Osteocyte (in vitro differentiated cells): Measurements from ENCODE around the gene CTXN1. TPM values are rescaled to one million over a fixed set of nuclear protein-coding genes. Genes with fewer than 3 reads are reported as not detected.
A peak's percentile ranks its signal among the peaks of the same experiment; 100 is the strongest.

Experiments
- DNase-seq: peaks from one replicate; pipeline ENCODE4 v3.0.0; 2021; ENCODE audit warnings: mixed read lengths; ENCODE audit not compliant: unreplicated experiment; ENCODE audit errors: extremely low spot score
- H3K27ac Mint-ChIP-seq: one replicate; pipeline ENCODE4 v1.8.0; 2021; ENCODE audit warnings: mild to moderate bottlenecking, mixed read lengths; ENCODE audit not compliant: unreplicated experiment
- H3K27me3 Mint-ChIP-seq: one replicate; pipeline ENCODE4 v1.8.0; 2021; ENCODE audit warnings: mixed read lengths; ENCODE audit not compliant: unreplicated experiment
- H3K36me3 Mint-ChIP-seq: one replicate; pipeline ENCODE4 v1.8.0; 2021; ENCODE audit warnings: mixed read lengths; ENCODE audit not compliant: unreplicated experiment
- H3K4me1 Mint-ChIP-seq: one replicate; pipeline ENCODE4 v1.8.0; 2021; ENCODE audit warnings: mixed read lengths; ENCODE audit not compliant: unreplicated experiment
- H3K4me3 Mint-ChIP-seq: one replicate; pipeline ENCODE4 v1.8.0; 2021; ENCODE audit warnings: mild to moderate bottlenecking, moderate library complexity, mixed read lengths; ENCODE audit not compliant: unreplicated experiment
- H3K9me3 Mint-ChIP-seq: one replicate; pipeline ENCODE4 v1.8.0; 2021; ENCODE audit warnings: mixed read lengths; ENCODE audit not compliant: unreplicated experiment
- CTCF ChIP-seq: fragments of 200-600 bp; sonication (generic); IDR thresholded peaks from 2 replicates; pipeline ENCODE4 v1.5.0; 2021; ENCODE audit warnings: antibody characterized with exemption, mild to moderate bottlenecking, moderate library complexity
- total RNA-seq: library from RNA; stranded (reverse); gene quantifications from 2 replicates; pipeline ENCODE4 v1.2.1, GENCODE V29; 2021

The CTXN1 gene
- total RNA-seq, 1 donor from 2014 or later = 28.8 TPM

DNA sequence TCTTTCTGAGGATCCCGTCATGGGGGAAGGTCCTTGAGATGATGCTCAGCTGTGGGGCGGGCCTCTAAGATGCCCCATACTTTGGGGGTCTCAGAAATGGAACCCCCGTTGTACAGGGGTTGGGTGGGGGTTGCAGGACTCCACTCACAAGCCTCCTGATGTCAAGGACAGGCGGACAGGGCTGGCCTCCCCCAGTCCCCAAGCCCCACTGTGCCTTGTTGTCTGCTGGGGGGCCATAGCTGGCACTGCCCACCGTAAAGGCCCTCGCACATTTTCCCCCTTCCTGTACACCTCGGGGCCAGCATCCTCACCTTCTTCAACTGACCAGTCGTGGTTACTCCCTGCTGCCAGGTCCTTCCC, 3.1 kb downstream of the CTXN1 start:
- Mint-ChIP-seq H3K4me1 (peaks cover 33% of the 10 kb centered on the region), H3K4me3 (no peak overlapping the region), H3K27me3 (no peaks in the 10 kb centered on the region), H3K9me3 (no peaks in the 10 kb centered on the region), H3K36me3 (no peaks in the 10 kb centered on the region), H3K27ac (no peak overlapping the region)
- no peak for TF ChIP-seq CTCF
- no peak for DNase-seq

DNA sequence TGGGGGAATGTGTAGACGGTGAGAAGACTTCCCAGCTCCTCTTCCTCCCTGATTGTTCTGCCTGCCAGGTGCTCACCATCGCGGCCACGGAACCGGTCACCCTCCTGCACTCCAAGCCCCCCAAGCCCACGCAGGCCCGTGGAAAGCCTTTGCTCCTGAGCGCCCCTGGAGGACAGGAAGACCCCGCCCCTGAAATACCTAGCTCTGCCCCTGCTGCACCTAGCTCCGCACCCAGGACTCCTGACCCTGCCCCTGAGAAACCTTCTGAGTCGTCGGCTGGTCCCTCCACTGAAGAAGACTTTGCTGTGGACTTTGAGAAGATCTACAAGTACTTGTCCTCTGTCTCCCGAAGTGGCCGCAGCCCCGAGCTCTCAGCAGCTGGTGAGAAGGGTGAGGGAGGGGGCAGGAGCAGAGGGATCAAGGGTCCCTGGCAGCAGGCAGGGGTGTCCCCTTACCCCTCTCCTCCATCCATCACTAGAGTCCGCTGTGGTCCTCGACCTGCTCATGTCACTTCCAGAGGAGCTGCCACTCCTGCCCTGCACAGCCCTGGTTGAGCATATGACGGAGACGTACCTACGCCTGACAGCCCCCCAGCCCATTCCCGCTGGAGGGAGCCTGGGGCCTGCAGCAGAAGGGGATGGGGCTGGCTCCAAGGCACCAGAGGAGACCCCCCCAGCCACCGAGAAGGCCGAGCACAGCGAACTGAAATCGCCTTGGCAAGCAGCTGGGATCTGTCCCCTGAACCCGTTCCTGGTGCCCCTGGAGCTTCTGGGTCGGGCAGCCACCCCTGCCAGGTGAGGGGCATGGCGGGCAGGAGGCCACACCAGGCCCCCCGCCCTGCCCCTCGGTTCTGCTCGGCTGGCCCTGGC, 3.7 kb downstream of the CTXN1 start:
- no peaks in the 10 kb centered on the region for H3K36me3 Mint-ChIP-seq
- H3K27ac Mint-ChIP-seq = peak overlapping the region; percentile 10
- TF ChIP-seq CTCF = no peak
- no peaks in the 10 kb centered on the region for H3K27me3 Mint-ChIP-seq
- H3K4me3 Mint-ChIP-seq = no peak overlapping the region
- no peaks in the 10 kb centered on the region for H3K9me3 Mint-ChIP-seq
- DNase-seq = no peak
- peaks cover 33% of the 10 kb centered on the region for H3K4me1 Mint-ChIP-seq

GRCh38 chr19:7921302-7921966, 4.5 kb downstream of the CTXN1 start:
- Mint-ChIP-seq H3K4me1 (peaks cover 32% of the 10 kb centered on the region), H3K27ac (peak overlapping the region; percentile 96), H3K27me3 (peaks cover 4% of the 10 kb centered on the region), H3K9me3 (no peaks in the 10 kb centered on the region), H3K36me3 (no peaks in the 10 kb centered on the region), H3K4me3 (peak overlapping the region; percentile 91)
- no peak for TF ChIP-seq CTCF
- no peak for DNase-seq

- TF ChIP-seq CTCF = no peak
- peaks cover 4% of the 10 kb centered on the region for H3K27me3 Mint-ChIP-seq
- no peaks in the 10 kb centered on the region for H3K9me3 Mint-ChIP-seq
- DNase-seq = peak; percentile 99
- H3K36me3 Mint-ChIP-seq = no peaks in the 10 kb centered on the region
- H3K27ac Mint-ChIP-seq = peak overlapping the region; percentile 96
- peaks cover 31% of the 10 kb centered on the region for H3K4me1 Mint-ChIP-seq
- H3K4me3 Mint-ChIP-seq = peak overlapping the region; percentile 91
Measured at GRCh38 chr19:7920519-7921301, 5.2 kb downstream of the CTXN1 start.
